LNCaP clone FGC (cell line): ENCODE data around the gene TMED6.

Source experiments
- DNase-seq: peaks from one replicate; pipeline ENCODE4 v3.0.0-alpha.2; 2011; ENCODE audit warnings: low read depth
- H3K4me3 ChIP-seq: 2 replicates; pipeline ENCODE4 v1.5.1; 2011; ENCODE audit warnings: mild to moderate bottlenecking, low read depth, low read length, control low read depth
- TF ChIP-seq, protein P1 (sequence below): IDR thresholded peaks from 2 replicates; pipeline ENCODE4 v1.5.1; 2012; ENCODE audit warnings: mild to moderate bottlenecking; ENCODE audit not compliant: control insufficient read depth, insufficient read depth; ENCODE audit errors: extremely low read depth

TMED6 gene

DNA sequence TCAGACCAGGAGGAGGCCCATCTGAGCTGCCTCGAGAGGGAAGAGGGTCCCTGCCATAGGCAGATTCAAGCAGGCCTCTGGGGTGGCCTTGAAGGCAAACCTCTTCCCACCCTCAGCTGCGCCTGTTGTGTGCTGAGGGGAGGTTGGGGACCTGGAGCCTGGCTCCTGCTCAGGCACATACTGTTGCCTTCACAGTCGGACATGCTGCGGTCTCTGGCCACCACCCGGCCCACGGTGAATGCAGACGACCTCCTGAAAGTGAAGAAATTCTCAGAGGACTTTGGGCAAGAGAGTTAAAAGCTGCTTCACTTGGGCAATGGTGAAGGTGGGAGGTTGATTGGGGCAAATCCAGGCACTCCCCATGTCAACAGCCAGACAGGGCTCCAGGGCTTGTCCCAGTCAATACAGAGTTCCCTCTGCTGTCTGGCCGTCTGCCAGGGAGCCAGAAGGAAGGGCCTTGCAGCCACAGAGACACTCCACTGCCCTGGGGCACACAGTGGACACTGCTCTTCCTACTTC is 27.5 kb downstream of the TMED6 start:
- H3K4me3 ChIP-seq: no peak overlapping the region
- DNase-seq: peak; percentile 28
- TF ChIP-seq, protein P1, sequence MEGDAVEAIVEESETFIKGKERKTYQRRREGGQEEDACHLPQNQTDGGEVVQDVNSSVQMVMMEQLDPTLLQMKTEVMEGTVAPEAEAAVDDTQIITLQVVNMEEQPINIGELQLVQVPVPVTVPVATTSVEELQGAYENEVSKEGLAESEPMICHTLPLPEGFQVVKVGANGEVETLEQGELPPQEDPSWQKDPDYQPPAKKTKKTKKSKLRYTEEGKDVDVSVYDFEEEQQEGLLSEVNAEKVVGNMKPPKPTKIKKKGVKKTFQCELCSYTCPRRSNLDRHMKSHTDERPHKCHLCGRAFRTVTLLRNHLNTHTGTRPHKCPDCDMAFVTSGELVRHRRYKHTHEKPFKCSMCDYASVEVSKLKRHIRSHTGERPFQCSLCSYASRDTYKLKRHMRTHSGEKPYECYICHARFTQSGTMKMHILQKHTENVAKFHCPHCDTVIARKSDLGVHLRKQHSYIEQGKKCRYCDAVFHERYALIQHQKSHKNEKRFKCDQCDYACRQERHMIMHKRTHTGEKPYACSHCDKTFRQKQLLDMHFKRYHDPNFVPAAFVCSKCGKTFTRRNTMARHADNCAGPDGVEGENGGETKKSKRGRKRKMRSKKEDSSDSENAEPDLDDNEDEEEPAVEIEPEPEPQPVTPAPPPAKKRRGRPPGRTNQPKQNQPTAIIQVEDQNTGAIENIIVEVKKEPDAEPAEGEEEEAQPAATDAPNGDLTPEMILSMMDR: no peak

DNA sequence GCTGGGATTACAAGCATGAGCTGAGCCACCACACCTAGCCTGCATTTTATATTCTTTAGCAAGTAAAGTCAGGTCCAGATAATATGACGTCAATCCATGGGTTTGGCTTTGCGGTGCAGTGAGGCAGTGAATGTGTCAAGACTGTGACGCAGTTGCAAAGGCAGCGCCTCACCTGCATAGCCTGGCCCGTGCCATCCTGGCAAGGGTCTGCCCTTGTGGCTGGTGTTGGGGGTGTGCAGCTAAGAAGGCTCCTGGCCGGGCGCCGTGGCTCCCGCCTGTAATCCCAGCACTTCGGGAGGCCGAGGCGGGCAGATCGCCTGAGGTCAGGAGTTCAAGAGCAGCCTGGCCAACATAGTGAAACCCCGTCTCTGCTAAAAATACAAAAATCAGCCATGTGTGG is 28.2 kb downstream of the TMED6 start:
- no peak for DNase-seq
- H3K4me3 ChIP-seq: no peak overlapping the region
- TF ChIP-seq, protein P1: no peak

DNA sequence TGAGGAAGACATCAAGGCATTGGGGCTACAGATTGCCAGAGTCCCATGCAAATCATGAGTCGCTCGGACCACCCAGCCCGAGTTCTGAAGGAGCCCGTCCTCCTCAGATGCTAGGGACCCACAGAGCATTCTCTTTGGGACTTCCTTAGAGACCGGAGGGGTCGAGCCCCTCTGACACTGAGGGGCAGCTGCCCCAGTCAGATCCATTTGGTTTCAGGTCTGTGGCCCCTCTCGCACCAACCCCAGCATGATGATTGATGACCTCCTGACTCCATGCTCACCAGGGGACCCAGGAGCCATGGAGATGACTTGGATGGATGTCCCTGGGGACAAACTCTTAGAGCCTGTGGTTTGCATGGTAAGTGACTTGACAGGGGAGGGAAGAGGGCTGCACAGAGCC is 29.2 kb downstream of the TMED6 start:
- no peak for DNase-seq
- TF ChIP-seq, protein P1: no peak
- no peak overlapping the region for H3K4me3 ChIP-seq

DNA sequence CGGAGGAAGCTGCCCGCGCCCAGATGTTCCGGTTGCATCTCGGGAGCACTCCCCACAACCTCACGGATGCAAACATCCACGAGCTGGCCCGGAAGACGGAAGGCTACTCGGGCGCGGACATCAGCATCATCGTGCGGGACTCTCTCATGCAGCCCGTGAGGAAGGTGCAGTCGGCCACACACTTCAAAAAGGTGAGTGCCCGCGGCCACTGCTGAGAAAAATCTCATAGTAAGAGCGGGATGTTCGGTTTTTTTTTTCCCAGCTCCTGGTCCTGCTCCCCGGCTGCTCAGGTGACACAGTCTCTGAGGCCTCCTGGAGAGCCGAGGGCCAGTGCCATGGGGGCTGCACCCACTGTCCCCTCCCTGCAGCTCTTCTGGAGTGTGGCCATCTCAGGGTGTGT is 30.5 kb downstream of the TMED6 start:
- no peak for DNase-seq
- TF ChIP-seq, protein P1: no peak
- H3K4me3 ChIP-seq: no peak overlapping the region

DNA sequence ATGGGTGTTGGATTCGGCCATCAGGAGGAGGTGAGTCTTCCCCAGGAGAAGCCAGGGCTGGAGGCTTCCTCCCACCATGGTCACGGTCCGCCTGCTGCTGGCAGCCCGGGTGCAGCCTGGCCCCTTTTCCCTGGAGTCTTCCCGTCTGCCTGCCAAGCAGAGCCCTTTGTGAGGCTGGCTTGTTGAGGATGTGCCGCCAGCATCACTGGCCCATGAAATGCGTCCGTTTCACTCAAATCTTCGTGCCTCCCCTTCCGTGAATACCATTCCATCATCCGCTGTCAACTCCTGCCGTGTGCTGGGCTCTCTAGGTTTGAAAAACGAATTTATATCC is 30.9 kb downstream of the TMED6 start:
- TF ChIP-seq, protein P1: no peak
- DNase-seq: no peak
- no peak overlapping the region for H3K4me3 ChIP-seq

DNA sequence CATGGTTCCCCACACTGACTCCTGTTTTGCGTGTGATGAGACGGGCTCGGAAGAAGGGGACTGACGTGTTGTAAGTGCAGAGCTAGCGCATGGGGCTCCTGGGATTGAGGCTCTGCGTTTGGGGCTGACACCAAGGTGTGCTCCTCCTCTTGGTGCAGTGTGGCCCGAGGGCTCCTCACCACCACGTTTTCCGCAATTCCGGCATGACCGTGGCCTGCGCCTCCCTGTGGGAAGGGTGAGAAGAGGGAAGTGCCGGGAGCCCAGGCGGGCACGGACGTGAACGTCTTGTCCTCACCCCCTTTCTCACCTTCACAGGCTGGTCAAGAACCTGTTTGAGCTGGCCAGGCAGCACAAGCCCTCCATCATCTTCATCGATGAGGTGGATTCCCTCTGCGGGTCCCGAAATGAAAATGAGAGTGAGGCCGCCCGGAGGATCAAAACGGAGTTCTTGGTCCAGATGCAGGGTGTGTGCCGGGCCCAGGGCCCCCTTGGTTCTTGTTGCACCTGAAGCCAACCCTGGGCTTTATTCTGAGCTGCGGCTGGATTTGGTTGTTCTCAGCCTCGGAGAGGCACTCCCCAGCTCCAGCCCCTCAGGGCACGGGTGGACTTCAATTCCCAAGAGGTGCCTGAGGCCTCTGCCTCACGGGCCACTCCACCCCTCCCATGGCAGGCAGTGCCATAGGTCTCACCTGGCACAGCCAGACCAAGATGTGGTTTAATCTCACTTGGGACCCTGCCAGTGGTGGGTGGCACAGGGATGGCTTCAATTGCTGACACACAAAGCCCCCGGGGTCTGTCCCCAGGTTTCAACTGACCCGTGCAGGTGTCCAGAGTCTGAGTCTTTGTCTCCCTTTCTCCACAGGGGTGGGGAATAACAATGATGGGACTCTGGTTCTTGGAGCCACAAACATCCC is 31.5 kb downstream of the TMED6 start:
- TF ChIP-seq, protein P1: no peak
- no peak for DNase-seq
- H3K4me3 ChIP-seq: no peak overlapping the region

DNA sequence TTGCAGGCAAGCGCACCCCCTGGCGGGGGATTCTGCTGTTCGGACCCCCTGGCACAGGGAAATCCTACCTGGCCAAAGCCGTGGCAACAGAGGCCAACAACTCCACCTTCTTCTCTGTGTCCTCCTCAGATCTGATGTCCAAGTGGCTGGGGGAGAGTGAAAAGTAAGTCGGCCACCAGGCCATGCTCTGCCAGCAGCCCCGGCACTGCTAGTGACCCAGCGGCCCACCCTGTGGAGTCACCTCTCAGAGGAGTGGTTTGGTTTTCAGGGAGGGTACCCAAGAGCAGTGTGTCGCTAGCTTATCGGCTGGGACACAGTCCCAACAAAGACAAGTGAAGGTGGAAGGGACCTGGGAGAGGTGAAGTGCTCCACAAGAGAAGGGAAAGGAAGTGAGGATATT is 32.2 kb downstream of the TMED6 start:
- no peak for DNase-seq

More for the DNA sequence above, 32.2 kb downstream of the TMED6 start:
- TF ChIP-seq, protein P1: no peak
- no peak overlapping the region for H3K4me3 ChIP-seq
